Osteocyte (in vitro differentiated cells): ENCODE measurements around the gene ASB2. TPM values are rescaled to one million over a fixed set of nuclear protein-coding genes. Genes with fewer than 3 reads are reported as not detected.

ENCODE experiments used
- DNase-seq: peaks from one replicate; pipeline ENCODE4 v3.0.0; 2021; ENCODE audit warnings: mixed read lengths; ENCODE audit not compliant: unreplicated experiment; ENCODE audit errors: extremely low spot score
- H3K27ac Mint-ChIP-seq: one replicate; pipeline ENCODE4 v1.8.0; 2021; ENCODE audit warnings: mild to moderate bottlenecking, mixed read lengths; ENCODE audit not compliant: unreplicated experiment
- H3K27me3 Mint-ChIP-seq: one replicate; pipeline ENCODE4 v1.8.0; 2021; ENCODE audit warnings: mixed read lengths; ENCODE audit not compliant: unreplicated experiment
- H3K36me3 Mint-ChIP-seq: one replicate; pipeline ENCODE4 v1.8.0; 2021; ENCODE audit warnings: mixed read lengths; ENCODE audit not compliant: unreplicated experiment
- H3K4me1 Mint-ChIP-seq: one replicate; pipeline ENCODE4 v1.8.0; 2021; ENCODE audit warnings: mixed read lengths; ENCODE audit not compliant: unreplicated experiment
- H3K4me3 Mint-ChIP-seq: one replicate; pipeline ENCODE4 v1.8.0; 2021; ENCODE audit warnings: mild to moderate bottlenecking, moderate library complexity, mixed read lengths; ENCODE audit not compliant: unreplicated experiment
- H3K9me3 Mint-ChIP-seq: one replicate; pipeline ENCODE4 v1.8.0; 2021; ENCODE audit warnings: mixed read lengths; ENCODE audit not compliant: unreplicated experiment
- CTCF ChIP-seq: fragments of 200-600 bp; sonication (generic); IDR thresholded peaks from 2 replicates; pipeline ENCODE4 v1.5.0; 2021; ENCODE audit warnings: antibody characterized with exemption, mild to moderate bottlenecking, moderate library complexity
- total RNA-seq: library from RNA; stranded (reverse); gene quantifications from 2 replicates; pipeline ENCODE4 v1.2.1, GENCODE V29; 2021

ASB2 gene
- total RNA-seq, 1 donor from 2014 or later, result 0.38 TPM

GRCh38 chr14:93906341-93907329 lies 69.7 kb downstream of the ASB2 start:
- peak; percentile 45 for TF ChIP-seq CTCF
- DNase-seq, result no peak
- no peaks in the 10 kb centered on the region for H3K36me3 Mint-ChIP-seq
- no peaks in the 10 kb centered on the region for H3K4me1 Mint-ChIP-seq
- no peaks in the 10 kb centered on the region for H3K9me3 Mint-ChIP-seq
- no peaks in the 10 kb centered on the region for H3K27me3 Mint-ChIP-seq
- no peak overlapping the region for H3K4me3 Mint-ChIP-seq
- H3K27ac Mint-ChIP-seq, result no peak overlapping the region

- H3K27ac Mint-ChIP-seq, result no peak overlapping the region
- no peak for DNase-seq
- no peak for TF ChIP-seq CTCF
- H3K36me3 Mint-ChIP-seq, result no peaks in the 10 kb centered on the region
- no peaks in the 10 kb centered on the region for H3K9me3 Mint-ChIP-seq
- H3K4me3 Mint-ChIP-seq, result no peak overlapping the region
- no peaks in the 10 kb centered on the region for H3K27me3 Mint-ChIP-seq
- no peaks in the 10 kb centered on the region for H3K4me1 Mint-ChIP-seq
Observed at GRCh38 chr14:93905623-93906022, 70.7 kb downstream of the ASB2 start.

- H3K4me3 Mint-ChIP-seq, result no peak overlapping the region
- H3K36me3 Mint-ChIP-seq, result no peaks in the 10 kb centered on the region
- no peak for TF ChIP-seq CTCF
- no peaks in the 10 kb centered on the region for H3K4me1 Mint-ChIP-seq
- no peaks in the 10 kb centered on the region for H3K27me3 Mint-ChIP-seq
- no peak for DNase-seq
- no peak overlapping the region for H3K27ac Mint-ChIP-seq
- H3K9me3 Mint-ChIP-seq, result no peaks in the 10 kb centered on the region
Observed at GRCh38 chr14:93903342-93904184, 72.8 kb downstream of the ASB2 start.

GRCh38 chr14:93902619-93903307 lies 73.6 kb downstream of the ASB2 start:
- H3K27me3 Mint-ChIP-seq, result no peaks in the 10 kb centered on the region
- DNase-seq, result no peak
- no peaks in the 10 kb centered on the region for H3K36me3 Mint-ChIP-seq
- H3K27ac Mint-ChIP-seq, result no peak overlapping the region
- no peaks in the 10 kb centered on the region for H3K4me1 Mint-ChIP-seq
- H3K9me3 Mint-ChIP-seq, result no peaks in the 10 kb centered on the region
- no peak overlapping the region for H3K4me3 Mint-ChIP-seq
- no peak for TF ChIP-seq CTCF
